ENCODE measurements around the gene TMEM179B. TPM values are rescaled to one million over a fixed set of nuclear protein-coding genes. Genes with fewer than 3 reads are reported as not detected.

The TMEM179B gene
- total RNA-seq, 1 donor from 2014 or later, result 51.3 TPM

DNA sequence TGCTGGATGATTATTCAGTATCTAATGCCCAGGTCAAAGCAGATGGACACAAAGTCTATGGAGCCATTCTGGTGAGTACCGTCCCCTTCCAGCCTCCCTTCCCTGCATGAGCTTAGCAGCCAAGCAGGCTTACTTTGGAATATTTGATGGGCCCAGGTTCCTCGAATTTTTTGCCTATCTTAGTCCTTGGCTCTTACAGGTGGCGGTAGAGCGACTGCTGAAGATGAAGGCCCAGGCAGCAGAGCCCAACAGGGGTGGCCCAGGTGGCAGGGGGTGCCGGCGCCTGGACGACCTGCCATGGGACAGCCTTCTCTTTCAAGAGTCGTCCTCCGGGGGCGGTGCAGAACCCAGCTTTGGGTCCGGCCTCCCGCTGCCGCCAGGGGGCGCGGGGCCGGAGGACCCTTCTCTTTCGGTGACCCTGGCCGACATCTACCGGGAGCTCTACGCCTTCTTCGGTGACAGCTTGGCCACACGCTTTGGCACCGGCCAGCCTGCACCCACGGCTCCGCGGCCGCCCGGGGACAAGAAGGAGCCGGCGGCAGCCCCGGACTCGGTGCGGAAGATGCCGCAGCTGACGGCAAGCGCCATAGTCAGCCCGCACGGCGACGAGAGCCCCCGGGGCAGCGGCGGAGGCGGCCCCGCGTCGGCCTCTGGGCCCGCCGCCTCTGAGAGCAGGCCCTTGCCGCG lies 741 bp upstream of the TMEM179B start:
- peaks cover 46% of the 10 kb centered on the region for H3K79me2 ChIP-seq (ENCODE audit: insufficient read depth, low read length)
- H3K27ac Mint-ChIP-seq (ENCODE audit: unreplicated experiment), result peak overlapping the region; percentile 75

DNA sequence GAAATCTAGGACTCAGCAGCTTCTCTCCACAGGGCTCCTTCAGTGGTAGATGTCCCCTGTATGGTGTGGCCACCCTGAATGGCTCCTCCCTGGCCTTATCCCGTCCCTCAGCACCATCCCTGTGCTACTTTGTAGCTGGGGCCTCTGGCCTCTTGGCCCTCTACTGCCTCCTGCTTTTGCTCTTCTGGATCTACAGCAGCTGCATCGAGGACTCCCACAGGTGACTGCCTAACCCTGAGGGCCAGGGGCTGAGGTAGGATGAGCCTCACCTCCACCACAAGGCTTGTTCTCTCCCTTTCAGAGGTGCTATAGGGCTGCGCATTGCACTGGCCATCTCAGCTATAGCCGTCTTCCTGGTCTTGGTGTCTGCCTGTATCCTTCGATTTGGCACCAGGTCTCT lies 1.8 kb downstream of the TMEM179B start:
- peak overlapping the region; percentile 16 for H3K27ac ChIP-seq (ENCODE audit: low read depth, low read length)
- H3K36me3 Mint-ChIP-seq (ENCODE audit: low read depth, unreplicated experiment), result peaks cover 8% of the 10 kb centered on the region
- no peak overlapping the region for H2AFZ ChIP-seq (ENCODE audit: low read depth, low read length)
- FAIRE-seq, result no peak
- H3K27me3 ChIP-seq (ENCODE audit: insufficient read depth, low read length), result no peaks in the 10 kb centered on the region
- H3K4me2 ChIP-seq (ENCODE audit: low read length), result peak overlapping the region; percentile 87
- no peaks in the 10 kb centered on the region for H3K9me3 ChIP-seq (ENCODE audit: insufficient read depth, low read depth, low read length)
- H4K20me1 ChIP-seq (ENCODE audit: insufficient read depth, low read length), result peaks cover 45% of the 10 kb centered on the region
- H3K9me3 Mint-ChIP-seq (ENCODE audit: unreplicated experiment), result no peaks in the 10 kb centered on the region
- peaks cover 15% of the 10 kb centered on the region for H3K36me3 ChIP-seq (ENCODE audit: insufficient read depth, low read length)
- DNase-seq (ENCODE audit: low read depth), result no peak
- peak overlapping the region; percentile 93 for H3K4me3 Mint-ChIP-seq (ENCODE audit: unreplicated experiment)
- H3K4me1 ChIP-seq (ENCODE audit: insufficient read depth, low read length), result peaks cover 29% of the 10 kb centered on the region
- H3K79me2 ChIP-seq (ENCODE audit: insufficient read depth, low read length), result peaks cover 50% of the 10 kb centered on the region
- H3K27ac Mint-ChIP-seq (ENCODE audit: unreplicated experiment), result no peak overlapping the region
- H3K4me1 Mint-ChIP-seq (ENCODE audit: low read depth, unreplicated experiment), result peaks cover 19% of the 10 kb centered on the region
- TF ChIP-seq, protein P1, sequence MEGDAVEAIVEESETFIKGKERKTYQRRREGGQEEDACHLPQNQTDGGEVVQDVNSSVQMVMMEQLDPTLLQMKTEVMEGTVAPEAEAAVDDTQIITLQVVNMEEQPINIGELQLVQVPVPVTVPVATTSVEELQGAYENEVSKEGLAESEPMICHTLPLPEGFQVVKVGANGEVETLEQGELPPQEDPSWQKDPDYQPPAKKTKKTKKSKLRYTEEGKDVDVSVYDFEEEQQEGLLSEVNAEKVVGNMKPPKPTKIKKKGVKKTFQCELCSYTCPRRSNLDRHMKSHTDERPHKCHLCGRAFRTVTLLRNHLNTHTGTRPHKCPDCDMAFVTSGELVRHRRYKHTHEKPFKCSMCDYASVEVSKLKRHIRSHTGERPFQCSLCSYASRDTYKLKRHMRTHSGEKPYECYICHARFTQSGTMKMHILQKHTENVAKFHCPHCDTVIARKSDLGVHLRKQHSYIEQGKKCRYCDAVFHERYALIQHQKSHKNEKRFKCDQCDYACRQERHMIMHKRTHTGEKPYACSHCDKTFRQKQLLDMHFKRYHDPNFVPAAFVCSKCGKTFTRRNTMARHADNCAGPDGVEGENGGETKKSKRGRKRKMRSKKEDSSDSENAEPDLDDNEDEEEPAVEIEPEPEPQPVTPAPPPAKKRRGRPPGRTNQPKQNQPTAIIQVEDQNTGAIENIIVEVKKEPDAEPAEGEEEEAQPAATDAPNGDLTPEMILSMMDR (IDR thresholded peaks at IDR 0.05; ENCODE audit: insufficient read depth, low read depth, low read length), result no peak
- no peak for TF ChIP-seq EZH2 (IDR thresholded peaks at IDR 0.05; ENCODE audit: insufficient read depth, low read length)
- H3K9ac ChIP-seq (ENCODE audit: low read length), result no peak overlapping the region
- no peak overlapping the region for H3K4me3 ChIP-seq (ENCODE audit: insufficient read depth, low read depth, low read length)
- H3K27me3 Mint-ChIP-seq (ENCODE audit: low read depth, unreplicated experiment), result no peaks in the 10 kb centered on the region

More for the DNA sequence above, 741 bp upstream of the TMEM179B start:
- Histone ChIP-seq H4K20me1 (ENCODE audit: insufficient read depth, low read length) (peaks cover 35% of the 10 kb centered on the region), H2AFZ (ENCODE audit: low read depth, low read length) (peak overlapping the region; percentile 76), H3K4me3 (ENCODE audit: insufficient read depth, low read depth, low read length) (peak overlapping the region; percentile 95), H3K27me3 (ENCODE audit: insufficient read depth, low read length) (no peaks in the 10 kb centered on the region), H3K4me2 (ENCODE audit: low read length) (peak overlapping the region; percentile 87), H3K36me3 (ENCODE audit: insufficient read depth, low read length) (peaks cover 3% of the 10 kb centered on the region), H3K27ac (ENCODE audit: low read depth, low read length) (peak overlapping the region; percentile 90), H3K9ac (ENCODE audit: low read length) (peak overlapping the region; percentile 94), H3K4me1 (ENCODE audit: insufficient read depth, low read length) (peaks cover 23% of the 10 kb centered on the region), H3K9me3 (ENCODE audit: insufficient read depth, low read depth, low read length) (no peaks in the 10 kb centered on the region)
- FAIRE-seq, result no peak
- Mint-ChIP-seq H3K9me3 (ENCODE audit: unreplicated experiment) (no peaks in the 10 kb centered on the region), H3K4me3 (ENCODE audit: unreplicated experiment) (peak overlapping the region; percentile 80), H3K36me3 (ENCODE audit: low read depth, unreplicated experiment) (peaks cover 11% of the 10 kb centered on the region), H3K4me1 (ENCODE audit: low read depth, unreplicated experiment) (peaks cover 11% of the 10 kb centered on the region), H3K27me3 (ENCODE audit: low read depth, unreplicated experiment) (no peaks in the 10 kb centered on the region)
- DNase-seq (ENCODE audit: low read depth), result peak; percentile 35
- TF ChIP-seq EZH2 (IDR thresholded peaks at IDR 0.05; ENCODE audit: insufficient read depth, low read length), result no peak
- TF ChIP-seq, protein P1 (IDR thresholded peaks at IDR 0.05; ENCODE audit: insufficient read depth, low read depth, low read length), result peak; percentile 78

GRCh38 chr11:62789576-62789975 lies 2.4 kb downstream of the TMEM179B start:
- Histone ChIP-seq H4K20me1 (ENCODE audit: insufficient read depth, low read length) (peaks cover 45% of the 10 kb centered on the region), H3K4me2 (ENCODE audit: low read length) (no peak overlapping the region), H3K27me3 (ENCODE audit: insufficient read depth, low read length) (no peaks in the 10 kb centered on the region), H3K9me3 (ENCODE audit: insufficient read depth, low read depth, low read length) (no peaks in the 10 kb centered on the region), H2AFZ (ENCODE audit: low read depth, low read length) (no peak overlapping the region), H3K27ac (ENCODE audit: low read depth, low read length) (no peak overlapping the region), H3K4me3 (ENCODE audit: insufficient read depth, low read depth, low read length) (no peak overlapping the region), H3K9ac (ENCODE audit: low read length) (no peak overlapping the region), H3K4me1 (ENCODE audit: insufficient read depth, low read length) (peaks cover 29% of the 10 kb centered on the region), H3K79me2 (ENCODE audit: insufficient read depth, low read length) (peaks cover 50% of the 10 kb centered on the region), H3K36me3 (ENCODE audit: insufficient read depth, low read length) (peaks cover 20% of the 10 kb centered on the region)
- FAIRE-seq (no peak), DNase-seq (ENCODE audit: low read depth) (no peak)
- peaks cover 19% of the 10 kb centered on the region for H3K4me1 Mint-ChIP-seq (ENCODE audit: low read depth, unreplicated experiment)
- no peak for TF ChIP-seq EZH2 (IDR thresholded peaks at IDR 0.05; ENCODE audit: insufficient read depth, low read length)
- TF ChIP-seq, protein P1 (IDR thresholded peaks at IDR 0.05; ENCODE audit: insufficient read depth, low read depth, low read length), result no peak
- no peak overlapping the region for H3K27ac Mint-ChIP-seq (ENCODE audit: unreplicated experiment)
- no peaks in the 10 kb centered on the region for H3K27me3 Mint-ChIP-seq (ENCODE audit: low read depth, unreplicated experiment)
- H3K9me3 Mint-ChIP-seq (ENCODE audit: unreplicated experiment), result no peaks in the 10 kb centered on the region
- H3K4me3 Mint-ChIP-seq (ENCODE audit: unreplicated experiment), result peak overlapping the region; percentile 72
- peaks cover 12% of the 10 kb centered on the region for H3K36me3 Mint-ChIP-seq (ENCODE audit: low read depth, unreplicated experiment)
